H54 (cell line): ENCODE results near the gene KIF16B.

ENCODE experiments used
- DNase-seq: peaks from one replicate; pipeline ENCODE4 v3.0.0; 2011; ENCODE audit warnings: low spot score, mixed read lengths; ENCODE audit not compliant: insufficient read length
- FAIRE-seq: peaks from 3 replicates; lab custom pipeline; 2011; peaks lifted over from hg19 to GRCh38; lab: Jason Lieb, UNC
- POLR2A ChIP-seq: IDR thresholded peaks from 2 replicates; pipeline ENCODE4 v1.6.1; 2011; ENCODE audit warnings: low read depth, mild to moderate bottlenecking, low read length

The KIF16B gene

GRCh38 chr20:16400234-16400633, 173.0 kb downstream of the KIF16B start:
- FAIRE-seq (no peak), DNase-seq (no peak)
- TF ChIP-seq POLR2A, result no peak

- FAIRE-seq (no peak), DNase-seq (no peak)
- TF ChIP-seq POLR2A, result no peak
Observed at GRCh38 chr20:16399801-16400200, 173.4 kb downstream of the KIF16B start.

- FAIRE-seq, result no peak
- no peak for DNase-seq
- TF ChIP-seq POLR2A, result no peak
Observed at GRCh38 chr20:16397086-16397485, 176.2 kb downstream of the KIF16B start.

- no peak for FAIRE-seq
- no peak for TF ChIP-seq POLR2A
- DNase-seq, result no peak
Observed at GRCh38 chr20:16395366-16395765, 177.9 kb downstream of the KIF16B start.

GRCh38 chr20:16394784-16395183, 178.5 kb downstream of the KIF16B start:
- no peak for FAIRE-seq

GRCh38 chr20:16393836-16394235, 179.4 kb downstream of the KIF16B start:
- no peak for TF ChIP-seq POLR2A
- FAIRE-seq (no peak), DNase-seq (no peak)

More at GRCh38 chr20:16394784-16395183, 178.5 kb downstream of the KIF16B start:
- no peak for TF ChIP-seq POLR2A
- no peak for DNase-seq

- no peak for FAIRE-seq
Observed at GRCh38 chr20:16393297-16393696, 180.0 kb downstream of the KIF16B start.

GRCh38 chr20:16392346-16392745, 180.9 kb downstream of the KIF16B start:
- FAIRE-seq, result no peak

More at GRCh38 chr20:16393297-16393696, 180.0 kb downstream of the KIF16B start:
- no peak for TF ChIP-seq POLR2A
- no peak for DNase-seq

GRCh38 chr20:16390991-16391390, 182.3 kb downstream of the KIF16B start:
- no peak for DNase-seq
- FAIRE-seq, result no peak
- no peak for TF ChIP-seq POLR2A

More at GRCh38 chr20:16392346-16392745, 180.9 kb downstream of the KIF16B start:
- no peak for DNase-seq
- TF ChIP-seq POLR2A, result no peak

- DNase-seq (no peak), FAIRE-seq (no peak)
- no peak for TF ChIP-seq POLR2A
Observed at GRCh38 chr20:16388731-16389130, 184.5 kb downstream of the KIF16B start.

- no peak for TF ChIP-seq POLR2A
- FAIRE-seq, result no peak
Observed at GRCh38 chr20:16387666-16388065, 185.6 kb downstream of the KIF16B start.

GRCh38 chr20:16385891-16386290, 187.4 kb downstream of the KIF16B start:
- no peak for TF ChIP-seq POLR2A
- no peak for DNase-seq
- FAIRE-seq, result no peak

More at GRCh38 chr20:16387666-16388065, 185.6 kb downstream of the KIF16B start:
- no peak for DNase-seq

GRCh38 chr20:16385462-16385861, 187.8 kb downstream of the KIF16B start:
- DNase-seq (no peak), FAIRE-seq (no peak)
- TF ChIP-seq POLR2A, result no peak

GRCh38 chr20:16381444-16381843, 191.8 kb downstream of the KIF16B start:
- DNase-seq, result no peak
- no peak for FAIRE-seq
- TF ChIP-seq POLR2A, result no peak

GRCh38 chr20:16378712-16379370, 194.4 kb downstream of the KIF16B start:
- TF ChIP-seq POLR2A, result no peak
- no peak for FAIRE-seq
- DNase-seq, result no peak
